Natural killer cell (primary cell): ENCODE results near the gene RFX3. TPM values are rescaled to one million over a fixed set of nuclear protein-coding genes. Genes with fewer than 3 reads are reported as not detected.

ENCODE experiments used
- ATAC-seq, 3 donors: fragments of 150-1000 bp in 2 of 3; fragments of 200-7000 bp in 1 of 3; cut with Tn5 transposase; 1 replicate in 1 of 3; 2 replicates in 2 of 3; pipeline ENCODE4 v1.10.0; 2021; ENCODE audit warnings: mild to moderate bottlenecking in 2 of 3, moderate library complexity in 2 of 3
- DNase-seq, 2 donors: peaks; one replicate each; pipeline versions ENCODE4 v3.0.0 to v3.0.0-alpha.2; 2013 to 2021; ENCODE audit warnings: mixed read lengths in 1 of 2
- H3K27ac ChIP-seq: one replicate; pipeline ENCODE4 v1.5.1; 2013; ENCODE audit warnings: mild to moderate bottlenecking, low read length
- H3K27me3 ChIP-seq: one replicate; pipeline ENCODE4 v1.6.1; 2013; ENCODE audit warnings: low read length; ENCODE audit not compliant: control insufficient read depth, insufficient read depth
- H3K36me3 ChIP-seq: one replicate; pipeline ENCODE4 v1.6.1; 2013; ENCODE audit warnings: low read length; ENCODE audit not compliant: control insufficient read depth, insufficient read depth
- H3K4me1 ChIP-seq: one replicate; pipeline ENCODE4 v1.6.1; 2013; ENCODE audit warnings: low read length; ENCODE audit not compliant: control insufficient read depth, insufficient read depth
- H3K4me3 ChIP-seq: one replicate; pipeline ENCODE4 v1.5.1; 2013; ENCODE audit warnings: low read length
- H3K9me3 ChIP-seq: one replicate; pipeline ENCODE4 v1.6.1; 2013; ENCODE audit warnings: low read length; ENCODE audit not compliant: control insufficient read depth, insufficient read depth
- H3K27ac Mint-ChIP-seq, 2 donors: one replicate each; pipeline ENCODE4 v1.8.0; 2022; ENCODE audit warnings: mild to moderate bottlenecking in 2 of 2, mixed read lengths in 2 of 2, moderate library complexity in 1 of 2
- H3K27me3 Mint-ChIP-seq, 2 donors: one replicate each; pipeline ENCODE4 v1.8.0; 2022; ENCODE audit warnings: low read depth in 2 of 2, mixed read lengths in 2 of 2
- H3K36me3 Mint-ChIP-seq: one replicate; pipeline ENCODE4 v1.8.0; 2022; ENCODE audit warnings: mixed read lengths
- H3K4me1 Mint-ChIP-seq, 2 donors: one replicate each; pipeline ENCODE4 v1.8.0; 2022; ENCODE audit warnings: mixed read lengths in 2 of 2
- H3K4me3 Mint-ChIP-seq: one replicate; pipeline ENCODE4 v1.8.0; 2022; ENCODE audit warnings: mild to moderate bottlenecking, moderate library complexity, mixed read lengths
- H3K9me3 Mint-ChIP-seq, 2 donors: one replicate each; pipeline ENCODE4 v1.8.0; 2022; ENCODE audit warnings: mixed read lengths in 2 of 2
- CTCF ChIP-seq: fragments of 200-600 bp; IDR thresholded peaks from one replicate; pipeline ENCODE4 v1.8.0; 2022; ENCODE audit warnings: antibody characterized with exemption
- WGBS: methylation state at CpG from one replicate; pipeline ENCODE4 v1.1.7; 2013; ENCODE audit warnings: missing lambda C conversion rate; ENCODE audit not compliant: insufficient coverage; 5-methylcytosine and 5-hydroxymethylcytosine counted together
- intact Hi-C: fragments of 100-400 bp; cut with micrococcal nuclease; formaldehyde crosslinking; loops from one replicate; pipeline ENCODE4 v1.14.2; 2022
- total RNA-seq, 4 donors: library from RNA; stranded (reverse); fragments of 120-200 nt in 1 of 4; gene quantifications; one replicate each; pipeline versions ENCODE4 v1.2.3 to v1.2.4, GENCODE V29; 2013 to 2022

The RFX3 gene
- total RNA-seq, 3 donors from 2014 or later (not counting 1 experiment from before 2014, with no cell fraction given), result 24.0 to 30.6 (median 30.0) TPM

DNA sequence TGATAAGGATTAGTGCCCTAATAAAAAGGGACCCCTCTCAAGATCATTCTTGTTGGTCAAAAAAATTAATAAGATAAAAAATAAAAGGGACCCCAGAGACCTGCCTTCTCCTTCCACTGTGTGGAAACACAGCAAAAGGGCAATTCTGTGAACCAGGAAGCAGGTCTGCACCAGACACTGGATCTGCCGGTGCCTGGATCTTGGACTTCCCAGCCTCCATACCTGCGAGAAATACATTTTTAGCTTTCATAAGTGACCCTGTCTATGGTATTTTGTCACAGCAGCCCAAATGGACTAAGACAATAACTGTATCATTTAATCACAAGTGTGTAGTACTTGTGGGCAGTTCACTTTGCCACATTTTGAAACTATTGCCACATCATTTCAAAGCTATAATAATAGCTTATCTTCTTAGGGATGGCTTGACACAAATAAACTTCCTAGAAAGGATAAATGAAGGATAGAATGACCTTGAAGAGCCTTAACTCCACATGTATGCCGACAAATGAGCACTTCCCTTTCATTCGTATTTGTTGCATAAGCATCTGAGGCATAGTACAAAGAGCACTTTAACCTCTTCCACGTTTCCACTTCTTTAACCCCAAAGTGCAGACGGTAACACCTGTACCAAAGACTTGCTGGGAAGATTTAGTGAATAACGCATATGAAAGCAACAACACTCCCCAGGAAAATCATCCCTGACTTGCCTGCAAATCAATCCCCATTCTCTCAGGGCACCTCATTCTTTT lies 336.5 kb downstream of the RFX3 start:
- ATAC-seq, result no peak
- Histone ChIP-seq H3K4me3 (no peak overlapping the region), H3K27me3 (no peaks in the 10 kb centered on the region), H3K36me3 (no peaks in the 10 kb centered on the region), H3K9me3 (no peaks in the 10 kb centered on the region), H3K4me1 (no peaks in the 10 kb centered on the region), H3K27ac (no peak overlapping the region)
- intact Hi-C loops, result no loop called here
- no peak overlapping the region for H3K4me3 Mint-ChIP-seq
- WGBS, result 88% methylated on average over 7 of the region's 7 CpGs
- no peak for TF ChIP-seq CTCF
- no peak overlapping the region for H3K27ac Mint-ChIP-seq
- H3K9me3 Mint-ChIP-seq, result no peaks in the 10 kb centered on the region
- peaks cover 9 to 17% of the 10 kb centered on the region in 2 donors for H3K27me3 Mint-ChIP-seq
- no peak for DNase-seq
- no peaks in the 10 kb centered on the region for H3K4me1 Mint-ChIP-seq
- no peaks in the 10 kb centered on the region for H3K36me3 Mint-ChIP-seq

DNA sequence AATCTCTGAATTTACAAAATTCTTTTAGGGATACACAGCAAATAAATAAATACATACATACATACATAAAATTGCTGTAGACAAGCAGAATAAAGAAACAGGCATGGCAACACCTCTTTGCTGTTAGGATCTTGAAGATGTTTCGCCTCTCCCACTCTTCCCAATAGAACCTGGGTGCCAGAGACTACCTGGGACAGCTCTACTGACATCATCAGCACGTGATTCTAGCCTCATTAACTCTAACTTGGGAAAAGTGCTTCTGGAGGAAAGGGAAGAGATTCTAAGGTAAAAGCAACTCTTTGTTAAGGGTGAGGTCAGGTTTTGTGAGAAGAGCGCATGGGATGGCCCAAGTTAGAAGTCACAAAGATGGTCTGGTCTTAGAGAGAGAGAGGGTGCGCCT lies 339.1 kb downstream of the RFX3 start:
- 77% methylated on average over 4 of the region's 4 CpGs for WGBS
- Histone ChIP-seq H3K36me3 (no peaks in the 10 kb centered on the region), H3K4me1 (peaks cover under 1% of the 10 kb centered on the region), H3K9me3 (no peaks in the 10 kb centered on the region), H3K27ac (no peak overlapping the region), H3K27me3 (no peaks in the 10 kb centered on the region), H3K4me3 (no peak overlapping the region)
- H3K27me3 Mint-ChIP-seq, result peaks cover 16 to 35% of the 10 kb centered on the region in 2 donors
- H3K36me3 Mint-ChIP-seq, result no peaks in the 10 kb centered on the region
- DNase-seq, result no peak
- TF ChIP-seq CTCF, result no peak
- no peak for ATAC-seq
- H3K9me3 Mint-ChIP-seq, result no peaks in the 10 kb centered on the region
- no peak overlapping the region for H3K27ac Mint-ChIP-seq
- intact Hi-C loops, result no loop called here
- no peaks in the 10 kb centered on the region for H3K4me1 Mint-ChIP-seq
- no peak overlapping the region for H3K4me3 Mint-ChIP-seq

GRCh38 chr9:3181049-3181953 lies 344.5 kb downstream of the RFX3 start:
- peak in 2 of 3 donors; percentile 27 to 41 for ATAC-seq
- Mint-ChIP-seq H3K4me1 (peaks cover 0 to 8% of the 10 kb centered on the region in 2 donors), H3K36me3 (no peaks in the 10 kb centered on the region), H3K27ac (no peak overlapping the region), H3K9me3 (no peaks in the 10 kb centered on the region), H3K27me3 (peaks cover 29 to 50% of the 10 kb centered on the region in 2 donors), H3K4me3 (no peak overlapping the region)
- no peak for TF ChIP-seq CTCF
- DNase-seq, result peak in 1 of 2 donors; percentile 46
- peaks cover 12% of the 10 kb centered on the region for H3K4me1 ChIP-seq
- intact Hi-C loops, result loop anchor here (5.0 kb wide), 1 partner anchor 324 kb away; no protein-coding TSS in a partner anchor
- H3K27ac ChIP-seq, result no peak overlapping the region
- no peaks in the 10 kb centered on the region for H3K36me3 ChIP-seq
- H3K9me3 ChIP-seq, result no peaks in the 10 kb centered on the region
- no peak overlapping the region for H3K4me3 ChIP-seq
- WGBS, result 3% methylated on average over 76 of the region's 76 CpGs
- H3K27me3 ChIP-seq, result peaks cover 9% of the 10 kb centered on the region
